ENCODE measurements around the gene MIP.
"Not testable (repeated sequence)": the region's sequence is repeated elsewhere in the genome, so short reads cannot be mapped to it uniquely, and the experiment has no call there.

DNA sequence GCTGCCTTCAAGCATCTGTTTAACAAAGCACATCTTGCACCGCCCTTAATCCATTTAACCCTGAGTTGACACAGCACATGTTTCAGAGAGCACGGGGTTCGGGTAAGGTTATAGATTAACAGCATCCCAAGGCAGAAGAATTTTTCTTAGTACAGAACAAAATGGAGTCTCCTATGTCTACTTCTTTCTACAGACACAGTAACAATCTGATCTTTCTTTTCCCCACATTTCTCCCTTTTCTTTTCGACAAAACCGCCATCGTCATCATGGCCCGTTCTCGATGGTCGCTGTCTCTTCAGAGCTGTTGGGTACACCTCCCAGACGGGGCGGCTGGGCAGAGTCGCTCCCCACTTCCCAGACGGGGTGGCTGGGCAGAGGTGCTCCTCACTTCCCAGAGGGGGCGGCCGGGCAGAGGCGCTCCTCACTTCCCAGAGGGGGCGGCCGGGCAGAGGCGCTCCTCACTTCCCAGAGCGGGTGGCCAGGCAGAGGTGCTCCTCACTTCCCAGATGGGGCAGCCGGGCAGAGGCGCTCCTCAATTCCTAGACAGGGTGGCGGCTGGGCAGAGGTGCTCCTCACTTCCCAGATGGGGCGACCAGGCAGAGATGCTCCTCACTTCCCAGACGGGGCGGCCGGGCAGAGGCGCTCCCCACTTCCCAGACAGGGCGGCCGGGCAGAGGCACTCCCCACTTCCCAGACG lies 39.1 kb upstream of the MIP start:
- not testable (repeated sequence) for TF ChIP-seq POLR2A (IDR thresholded peaks at IDR 0.05)
- TF ChIP-seq, protein P1, sequence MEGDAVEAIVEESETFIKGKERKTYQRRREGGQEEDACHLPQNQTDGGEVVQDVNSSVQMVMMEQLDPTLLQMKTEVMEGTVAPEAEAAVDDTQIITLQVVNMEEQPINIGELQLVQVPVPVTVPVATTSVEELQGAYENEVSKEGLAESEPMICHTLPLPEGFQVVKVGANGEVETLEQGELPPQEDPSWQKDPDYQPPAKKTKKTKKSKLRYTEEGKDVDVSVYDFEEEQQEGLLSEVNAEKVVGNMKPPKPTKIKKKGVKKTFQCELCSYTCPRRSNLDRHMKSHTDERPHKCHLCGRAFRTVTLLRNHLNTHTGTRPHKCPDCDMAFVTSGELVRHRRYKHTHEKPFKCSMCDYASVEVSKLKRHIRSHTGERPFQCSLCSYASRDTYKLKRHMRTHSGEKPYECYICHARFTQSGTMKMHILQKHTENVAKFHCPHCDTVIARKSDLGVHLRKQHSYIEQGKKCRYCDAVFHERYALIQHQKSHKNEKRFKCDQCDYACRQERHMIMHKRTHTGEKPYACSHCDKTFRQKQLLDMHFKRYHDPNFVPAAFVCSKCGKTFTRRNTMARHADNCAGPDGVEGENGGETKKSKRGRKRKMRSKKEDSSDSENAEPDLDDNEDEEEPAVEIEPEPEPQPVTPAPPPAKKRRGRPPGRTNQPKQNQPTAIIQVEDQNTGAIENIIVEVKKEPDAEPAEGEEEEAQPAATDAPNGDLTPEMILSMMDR (IDR thresholded peaks at IDR 0.05), result not testable (repeated sequence)

Measured in testis (tissue), 2 donors.